ENCODE measurements around the gene LGALS7. TPM values are rescaled to one million over a fixed set of nuclear protein-coding genes. Genes with fewer than 3 reads are reported as not detected.

Gene LGALS7
- total RNA-seq, 1 donor from 2014 or later, result not detected

DNA sequence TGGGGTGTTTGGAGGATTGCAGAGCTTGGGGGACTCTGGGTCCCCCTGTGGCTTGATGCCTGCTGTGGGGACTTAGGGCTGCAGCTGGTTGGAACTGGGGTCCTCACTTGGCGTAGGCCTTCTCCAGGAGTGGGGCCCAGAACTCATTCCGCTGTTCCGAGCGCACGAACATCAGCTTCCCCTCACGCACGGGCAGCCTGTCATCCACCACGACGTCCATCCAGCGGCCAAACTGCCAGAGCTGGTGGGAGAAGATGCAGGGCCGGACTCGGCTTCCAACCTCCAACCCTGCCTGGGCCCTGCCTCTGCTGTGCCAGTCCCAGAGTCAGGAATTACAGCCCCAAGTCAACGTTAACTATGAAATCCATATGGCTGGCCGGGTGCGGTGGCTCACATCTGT, 31.6 kb downstream of the LGALS7 start:
- no peak for DNase-seq (ENCODE audit: low spot score)
- no peak for ATAC-seq

- no peak for ATAC-seq
These were observed 32.4 kb downstream of the LGALS7 start for GRCh38 chr19:38740932-38741331.

DNA sequence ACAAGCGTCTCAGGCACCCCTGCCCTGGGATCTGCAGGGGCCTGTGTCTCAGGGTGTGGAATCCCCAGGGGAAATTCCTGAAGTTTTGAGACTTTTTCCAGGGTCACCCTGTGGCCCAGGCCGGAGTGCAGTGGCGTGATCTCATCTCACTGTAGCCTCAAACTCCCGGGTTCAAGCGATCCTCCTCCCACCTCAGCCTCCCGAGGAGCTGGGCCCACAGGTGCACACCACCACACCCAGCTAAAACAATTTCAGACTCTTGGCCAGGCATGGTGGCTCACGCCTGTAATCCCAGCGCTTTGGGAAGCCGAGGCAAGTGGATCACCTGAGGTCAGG, 33.1 kb downstream of the LGALS7 start:
- no peak for DNase-seq (ENCODE audit: low spot score)
- no peak for ATAC-seq

More at GRCh38 chr19:38740932-38741331, 32.4 kb downstream of the LGALS7 start:
- no peak for DNase-seq (ENCODE audit: low spot score)

- DNase-seq (ENCODE audit: low spot score), result no peak
These were observed 33.7 kb downstream of the LGALS7 start for GRCh38 chr19:38739440-38740256.

DNA sequence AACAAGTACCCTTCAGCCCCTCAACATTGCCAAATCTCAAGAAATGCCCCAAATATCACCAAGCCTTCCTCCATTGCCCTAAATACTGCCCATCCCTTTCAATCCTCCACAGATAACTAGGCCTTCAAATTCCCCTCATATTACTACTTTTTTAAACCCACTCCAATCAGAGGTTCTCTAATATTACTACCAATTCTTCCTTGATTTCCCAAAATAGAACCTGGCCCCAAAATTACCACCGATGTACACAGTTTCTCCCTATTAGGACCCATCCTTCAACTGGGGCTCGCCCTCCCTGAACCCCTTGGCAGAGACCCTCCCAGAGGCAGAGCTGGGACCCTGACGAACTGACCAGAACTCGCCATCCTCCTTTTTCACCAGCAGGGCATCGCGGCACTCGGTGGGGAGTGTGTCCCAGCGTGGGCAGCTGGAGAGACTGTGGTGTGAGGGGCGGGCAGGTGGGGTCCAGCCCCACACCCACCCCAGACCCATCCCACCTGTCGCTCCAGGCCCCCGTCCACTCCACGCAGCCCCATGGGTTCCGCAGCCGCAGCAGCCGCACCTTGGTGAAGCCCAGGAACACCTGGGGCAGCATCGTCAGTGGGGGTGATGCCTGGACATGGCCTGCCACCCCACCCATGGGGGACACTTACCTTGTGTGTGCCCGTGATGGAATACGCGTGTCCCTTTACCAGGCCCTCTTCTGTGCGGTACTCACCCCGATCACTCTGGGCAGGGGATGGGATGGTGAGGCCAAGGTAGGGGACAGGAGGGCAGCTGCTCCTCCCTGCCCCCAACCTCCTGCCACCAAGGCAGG, 35.2 kb downstream of the LGALS7 start:
- ATAC-seq (no peak), DNase-seq (ENCODE audit: low spot score) (no peak)

More at GRCh38 chr19:38739440-38740256, 33.7 kb downstream of the LGALS7 start:
- no peak for ATAC-seq

- ATAC-seq (no peak), DNase-seq (ENCODE audit: low spot score) (no peak)
These were observed 35.9 kb downstream of the LGALS7 start for GRCh38 chr19:38737281-38737865.

GRCh38 chr19:38736413-38737280, 36.7 kb downstream of the LGALS7 start:
- peak; percentile 79 for DNase-seq (ENCODE audit: low spot score)
- ATAC-seq, result peak; percentile 70

DNA sequence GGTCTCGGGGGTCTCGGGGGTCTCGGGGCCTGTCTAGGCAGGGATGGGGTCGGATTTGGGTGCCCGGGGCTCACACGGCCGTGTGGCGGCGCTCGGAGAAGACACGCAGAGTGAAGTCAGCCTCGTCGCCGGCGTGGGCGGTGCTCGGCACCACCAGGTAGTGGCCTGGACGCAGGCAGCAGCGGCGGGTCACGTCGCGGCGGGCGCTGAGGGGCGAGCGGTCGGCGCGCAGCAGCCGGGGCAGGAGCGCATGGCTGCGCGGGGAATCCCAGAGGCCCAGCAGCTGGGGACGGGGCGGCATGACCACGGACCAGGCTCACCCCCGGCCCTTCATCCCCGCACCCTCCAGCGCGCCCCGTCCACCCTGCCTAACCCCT, 37.3 kb downstream of the LGALS7 start:
- ATAC-seq, result peak; percentile 62
- peak; percentile 68 for DNase-seq (ENCODE audit: low spot score)

DNA sequence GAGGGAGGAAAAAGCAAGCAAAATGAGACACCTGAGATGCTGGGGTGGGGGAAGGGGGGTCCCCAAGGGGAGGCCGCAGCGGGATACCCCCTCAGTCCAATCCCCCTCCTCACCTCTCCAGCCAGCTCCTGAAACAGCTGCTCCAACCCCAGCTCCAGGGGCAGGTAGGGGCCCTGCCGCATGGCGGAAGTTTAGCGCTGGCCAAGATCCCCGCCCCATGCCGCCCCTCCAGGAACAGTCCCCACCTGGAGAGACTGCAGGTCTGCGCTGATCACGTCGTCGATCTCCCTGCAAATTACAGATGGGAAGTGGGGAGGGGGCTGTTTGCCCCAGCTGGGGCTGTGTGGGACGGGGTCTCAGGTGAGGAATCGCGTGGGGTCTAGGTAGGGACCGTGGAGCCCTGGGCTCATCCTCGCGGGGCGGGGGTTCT, 38.0 kb downstream of the LGALS7 start:
- ATAC-seq (no peak), DNase-seq (ENCODE audit: low spot score) (no peak)

DNA sequence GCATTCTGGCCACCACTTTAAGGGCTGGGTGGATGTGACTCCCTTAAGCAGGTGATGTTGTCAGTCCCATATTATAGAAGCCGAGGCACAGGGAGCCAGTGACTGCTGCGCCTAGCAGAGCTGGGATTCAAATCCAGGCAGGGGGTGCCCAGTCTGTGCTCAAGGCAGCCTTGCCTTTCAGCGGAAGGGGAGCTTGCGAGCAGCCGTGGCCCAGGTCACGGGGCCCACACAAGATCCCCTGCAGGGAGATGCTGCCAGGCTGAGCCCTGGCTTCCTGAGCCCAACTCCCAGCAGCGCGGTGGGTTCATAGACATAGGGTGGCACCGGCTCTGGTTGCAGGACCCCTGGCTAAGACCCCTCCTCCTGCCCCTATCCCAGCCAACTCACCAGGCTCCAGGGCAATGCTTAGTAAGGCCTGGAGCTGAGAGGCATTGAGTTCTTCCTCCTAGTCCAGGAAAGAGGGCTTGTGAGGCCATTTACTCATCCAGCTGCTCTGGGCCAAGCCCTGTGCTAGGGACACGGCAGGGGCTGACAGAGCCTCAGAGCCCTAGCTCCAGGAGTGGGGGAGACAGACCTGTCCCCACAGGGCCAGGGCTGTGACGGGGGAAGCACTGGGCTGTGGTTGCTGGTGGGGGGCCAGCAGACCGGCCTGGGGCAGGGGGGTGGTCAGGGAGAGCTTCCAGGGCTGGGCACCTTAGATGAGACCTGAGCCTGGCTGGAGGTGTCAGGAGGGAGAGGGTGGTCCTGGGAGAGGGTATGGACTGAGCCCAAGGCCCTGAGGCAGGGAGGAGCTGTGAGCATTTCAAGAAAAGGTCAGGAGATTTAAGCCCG, 38.7 kb downstream of the LGALS7 start:
- ATAC-seq (no peak), DNase-seq (ENCODE audit: low spot score) (no peak)

DNA sequence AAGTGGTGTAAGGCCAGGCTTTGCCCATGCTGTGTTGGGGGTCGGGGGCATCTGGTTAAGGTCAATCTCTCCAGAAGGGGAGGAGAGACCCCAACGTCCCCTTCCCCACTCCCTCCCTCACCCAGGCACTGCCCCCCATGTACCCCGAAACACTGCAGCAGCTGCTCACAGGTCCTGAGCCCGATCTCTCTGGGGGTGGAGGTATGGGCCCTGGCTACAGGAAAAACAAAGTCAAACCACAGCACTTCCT, 39.2 kb downstream of the LGALS7 start:
- ATAC-seq (no peak), DNase-seq (ENCODE audit: low spot score) (no peak)

GRCh38 chr19:38733493-38734175, 39.7 kb downstream of the LGALS7 start:
- no peak for ATAC-seq
- DNase-seq (ENCODE audit: low spot score), result no peak

- ATAC-seq, result no peak
- DNase-seq (ENCODE audit: low spot score), result no peak
These were observed 40.1 kb downstream of the LGALS7 start for GRCh38 chr19:38733241-38733492.

GRCh38 chr19:38731654-38732301, 41.5 kb downstream of the LGALS7 start:
- peak; percentile 64 for DNase-seq (ENCODE audit: low spot score)
- ATAC-seq, result peak; percentile 59

GRCh38 chr19:38730731-38731589, 42.4 kb downstream of the LGALS7 start:
- DNase-seq (ENCODE audit: low spot score) (no peak), ATAC-seq (no peak)

DNA sequence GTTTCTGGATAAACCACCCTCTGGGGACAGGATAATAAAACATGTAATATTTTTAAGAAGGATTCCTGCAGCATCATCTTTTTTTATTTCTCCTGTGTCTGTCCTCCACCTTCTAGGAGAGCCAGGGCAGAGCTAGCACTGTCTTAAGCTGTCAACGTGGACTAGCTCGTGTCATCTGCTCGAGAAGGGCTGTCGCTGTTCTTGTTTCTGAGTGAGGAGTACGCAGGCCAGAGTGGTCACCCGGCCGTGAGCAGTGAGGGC, 42.9 kb downstream of the LGALS7 start:
- no peak for ATAC-seq
- DNase-seq (ENCODE audit: low spot score), result no peak

DNA sequence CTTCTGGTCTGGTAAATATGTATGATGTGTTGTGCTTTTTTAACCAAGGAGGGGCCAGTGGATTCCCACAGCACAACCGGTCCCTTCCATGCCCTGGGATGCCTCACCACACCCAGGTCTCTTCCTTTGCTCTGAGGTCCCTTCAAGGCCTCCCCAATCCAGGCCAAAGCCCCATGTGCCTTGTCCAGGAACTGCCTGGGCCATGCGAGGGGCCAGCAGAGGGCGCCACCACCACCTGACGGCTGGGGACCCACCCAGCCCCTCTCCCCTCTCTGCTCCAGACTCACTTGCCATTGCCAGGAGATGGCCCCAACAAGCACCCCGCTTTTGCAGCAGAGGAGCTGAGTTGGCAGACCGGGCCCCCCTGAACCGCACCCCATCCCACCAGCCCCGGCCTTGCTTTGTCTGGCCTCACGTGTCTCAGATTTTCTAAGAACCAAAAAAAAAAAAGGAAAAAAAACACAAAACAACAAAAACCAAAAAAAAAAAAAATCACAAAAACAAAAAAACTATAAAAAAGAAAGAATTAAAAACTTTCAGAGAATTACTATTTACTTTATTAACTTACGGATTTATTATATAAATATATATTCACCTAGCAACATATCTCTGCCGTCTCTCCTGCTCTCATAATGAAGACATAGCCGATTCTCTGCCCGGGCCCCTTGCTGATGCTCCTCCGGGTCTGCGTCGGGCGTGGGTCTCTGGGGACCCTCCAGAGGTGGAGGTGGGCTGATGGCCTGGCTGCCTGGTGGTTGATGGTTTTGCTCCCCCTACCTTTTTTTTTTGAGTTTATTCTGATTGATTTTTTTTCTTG, 43.5 kb downstream of the LGALS7 start:
- ATAC-seq (peak; percentile 45), DNase-seq (ENCODE audit: low spot score) (no peak)

Data from left lobe of liver (tissue), 2 donors.